Stomach (tissue), 9 donors: Measurements from ENCODE around the gene WWOX. TPM values are rescaled to one million over a fixed set of nuclear protein-coding genes. Genes with fewer than 3 reads are reported as not detected.

Experiments
- DNase-seq, 2 donors: peaks; one replicate each; pipeline versions ENCODE4 v3.0.0 to v3.0.0-alpha.2; 2013 to 2019
- H3K27ac ChIP-seq, 5 donors: fragments of 200-600 bp in 4 of 5; sonication (generic) in 4 of 5; one replicate each; pipeline ENCODE4 v1.5.1; 2013 to 2019; ENCODE audit warnings: mild to moderate bottlenecking in 1 of 5, moderate library complexity in 1 of 5
- H3K27me3 ChIP-seq, 3 donors: fragments of 200-600 bp; sonication (generic); one replicate each; pipeline ENCODE4 v1.5.1; 2017 to 2019; ENCODE audit warnings: mixed run types in 1 of 3
- H3K36me3 ChIP-seq, 4 donors: fragments of 200-600 bp; sonication (generic); 1 replicate in 3 of 4; 2 replicates in 1 of 4; pipeline ENCODE4 v1.5.1; 2016 to 2019
- H3K4me1 ChIP-seq, 4 donors: fragments of 200-600 bp; sonication (generic); one replicate each; pipeline ENCODE4 v1.5.1; 2016 to 2019
- H3K4me3 ChIP-seq, 4 donors: fragments of 200-600 bp; sonication (generic) in 3 of 4; one replicate each; pipeline ENCODE4 v1.5.1; 2016 to 2019; ENCODE audit warnings: mild to moderate bottlenecking in 1 of 4
- H3K9me3 ChIP-seq, 4 donors: fragments of 200-600 bp; sonication (generic); one replicate each; pipeline ENCODE4 v1.5.1; 2016 to 2019
- EP300 ChIP-seq: sonication (generic); formaldehyde crosslinking; IDR thresholded peaks from one replicate; pipeline ENCODE4 v1.6.1; 2017; ENCODE audit warnings: antibody characterized with exemption
- POLR2A ChIP-seq, 4 donors: fragments of 450-650 bp; IDR thresholded peaks; one replicate each; pipeline ENCODE4 v1.6.1; 2016; ENCODE audit warnings: antibody characterized with exemption in 4 of 4, control low read depth in 2 of 4, mild to moderate bottlenecking in 1 of 4, moderate library complexity in 1 of 4
- POLR2AphosphoS5 ChIP-seq, 3 donors: sonication (generic); formaldehyde crosslinking; IDR thresholded peaks; one replicate each; pipeline ENCODE4 v1.6.1; 2016; ENCODE audit warnings: antibody characterized with exemption in 3 of 3
- WGBS, 5 donors: extraction: QIAGEN DNeasy Blood & Tissue Kit in 3 of 5; methylation state at CpG; one replicate each; pipeline versions ENCODE4 v1.1.5 to v1.1.7; 2013 to 2018; 5-methylcytosine and 5-hydroxymethylcytosine counted together
- intact Hi-C: fragments of 100-400 bp; cut with DNase I; formaldehyde crosslinking; loops from one replicate; pipeline ENCODE4 v1.15.1; 2023; ENCODE audit warnings: low total_unique reads
- polyA plus RNA-seq, 3 donors: library from polyadenylated mRNA; stranded (reverse); fragments of 200-250 nt; gene quantifications; one replicate each; pipeline ENCODE4 v1.2.3, GENCODE V29; 2013
- total RNA-seq, 5 donors: library from RNA; depleted of rRNA; stranded (reverse); fragments of >200 nt; gene quantifications; one replicate each; pipeline versions ENCODE4 v1.1.0 to v1.2.3, GENCODE V29; 2014 to 2016
- TF ChIP-seq, protein P1 (sequence below), 7 experiments: fragments of 450-650 bp in 4 of 7; fragments of 200-600 bp in 3 of 7; sonication (generic) in 3 of 7; IDR thresholded peaks; one replicate each; pipeline ENCODE4 v1.5.1; 2016 to 2019; ENCODE audit warnings: antibody characterized with exemption in 7 of 7, control low read depth in 2 of 7, mild to moderate bottlenecking in 1 of 7
- donor health status: healthy with polysubstance abuse.
- donor health status: Bipolar disorder and iron deficiency.
- donor health status: healthy.

Gene WWOX
- total and polyA plus RNA-seq, 8 donors, result 7.7 to 129 (median 48.7) TPM

GRCh38 chr16:78290395-78290794 is 190.9 kb downstream of the WWOX start:
- WGBS, 5 donors, result 68 to 88% (median 79%) methylated on average over 6 of the region's 6 CpGs
- TF ChIP-seq, protein P1, sequence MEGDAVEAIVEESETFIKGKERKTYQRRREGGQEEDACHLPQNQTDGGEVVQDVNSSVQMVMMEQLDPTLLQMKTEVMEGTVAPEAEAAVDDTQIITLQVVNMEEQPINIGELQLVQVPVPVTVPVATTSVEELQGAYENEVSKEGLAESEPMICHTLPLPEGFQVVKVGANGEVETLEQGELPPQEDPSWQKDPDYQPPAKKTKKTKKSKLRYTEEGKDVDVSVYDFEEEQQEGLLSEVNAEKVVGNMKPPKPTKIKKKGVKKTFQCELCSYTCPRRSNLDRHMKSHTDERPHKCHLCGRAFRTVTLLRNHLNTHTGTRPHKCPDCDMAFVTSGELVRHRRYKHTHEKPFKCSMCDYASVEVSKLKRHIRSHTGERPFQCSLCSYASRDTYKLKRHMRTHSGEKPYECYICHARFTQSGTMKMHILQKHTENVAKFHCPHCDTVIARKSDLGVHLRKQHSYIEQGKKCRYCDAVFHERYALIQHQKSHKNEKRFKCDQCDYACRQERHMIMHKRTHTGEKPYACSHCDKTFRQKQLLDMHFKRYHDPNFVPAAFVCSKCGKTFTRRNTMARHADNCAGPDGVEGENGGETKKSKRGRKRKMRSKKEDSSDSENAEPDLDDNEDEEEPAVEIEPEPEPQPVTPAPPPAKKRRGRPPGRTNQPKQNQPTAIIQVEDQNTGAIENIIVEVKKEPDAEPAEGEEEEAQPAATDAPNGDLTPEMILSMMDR (IDR thresholded peaks at IDR 0.05), result no peak
- TF ChIP-seq POLR2AphosphoS5 (IDR thresholded peaks at IDR 0.05) (no peak), EP300 (no peak), POLR2A (IDR thresholded peaks at IDR 0.05) (no peak)
- H3K27ac ChIP-seq, result no peak overlapping the region
- H3K4me1 ChIP-seq, result peaks cover 4 to 12% (median 11%) of the 10 kb centered on the region in 4 donors
- no peak for DNase-seq
- no peaks in the 10 kb centered on the region for H3K27me3 ChIP-seq
- H3K9me3 ChIP-seq, result no peaks in the 10 kb centered on the region
- intact Hi-C loops, result no loop called here
- H3K36me3 ChIP-seq, result no peaks in the 10 kb centered on the region
- no peak overlapping the region for H3K4me3 ChIP-seq

- intact Hi-C loops, result no loop called here
- H3K27ac ChIP-seq, result no peak overlapping the region
- no peak overlapping the region for H3K4me3 ChIP-seq
- H3K9me3 ChIP-seq, result no peaks in the 10 kb centered on the region
- no peak for TF ChIP-seq POLR2AphosphoS5 (IDR thresholded peaks at IDR 0.05)
- TF ChIP-seq, protein P1 (IDR thresholded peaks at IDR 0.05), result no peak
- TF ChIP-seq EP300, result no peak
- TF ChIP-seq POLR2A (IDR thresholded peaks at IDR 0.05), result no peak
- no peaks in the 10 kb centered on the region for H3K36me3 ChIP-seq
- peaks cover 4 to 12% (median 11%) of the 10 kb centered on the region in 4 donors for H3K4me1 ChIP-seq
- H3K27me3 ChIP-seq, result no peaks in the 10 kb centered on the region
- DNase-seq, result no peak
- WGBS, 5 donors, result 71 to 82% (median 74%) methylated on average over 12 of the region's 12 CpGs
Measured at GRCh38 chr16:78290872-78291591, 191.6 kb downstream of the WWOX start.

GRCh38 chr16:78291604-78292003 is 192.2 kb downstream of the WWOX start:
- no peak overlapping the region for H3K4me3 ChIP-seq
- H3K27me3 ChIP-seq, result no peaks in the 10 kb centered on the region
- WGBS, 5 donors, result 51 to 63% (median 60%) methylated on average over 5 of the region's 5 CpGs
- H3K36me3 ChIP-seq, result no peaks in the 10 kb centered on the region
- TF ChIP-seq POLR2AphosphoS5 (IDR thresholded peaks at IDR 0.05) (no peak), EP300 (no peak), POLR2A (IDR thresholded peaks at IDR 0.05) (no peak)
- TF ChIP-seq, protein P1 (IDR thresholded peaks at IDR 0.05), result no peak
- H3K9me3 ChIP-seq, result no peaks in the 10 kb centered on the region
- DNase-seq, result peak in 1 of 2 donors; percentile 30
- intact Hi-C loops, result no loop called here
- peaks cover 4 to 12% (median 11%) of the 10 kb centered on the region in 4 donors for H3K4me1 ChIP-seq
- no peak overlapping the region for H3K27ac ChIP-seq

DNA sequence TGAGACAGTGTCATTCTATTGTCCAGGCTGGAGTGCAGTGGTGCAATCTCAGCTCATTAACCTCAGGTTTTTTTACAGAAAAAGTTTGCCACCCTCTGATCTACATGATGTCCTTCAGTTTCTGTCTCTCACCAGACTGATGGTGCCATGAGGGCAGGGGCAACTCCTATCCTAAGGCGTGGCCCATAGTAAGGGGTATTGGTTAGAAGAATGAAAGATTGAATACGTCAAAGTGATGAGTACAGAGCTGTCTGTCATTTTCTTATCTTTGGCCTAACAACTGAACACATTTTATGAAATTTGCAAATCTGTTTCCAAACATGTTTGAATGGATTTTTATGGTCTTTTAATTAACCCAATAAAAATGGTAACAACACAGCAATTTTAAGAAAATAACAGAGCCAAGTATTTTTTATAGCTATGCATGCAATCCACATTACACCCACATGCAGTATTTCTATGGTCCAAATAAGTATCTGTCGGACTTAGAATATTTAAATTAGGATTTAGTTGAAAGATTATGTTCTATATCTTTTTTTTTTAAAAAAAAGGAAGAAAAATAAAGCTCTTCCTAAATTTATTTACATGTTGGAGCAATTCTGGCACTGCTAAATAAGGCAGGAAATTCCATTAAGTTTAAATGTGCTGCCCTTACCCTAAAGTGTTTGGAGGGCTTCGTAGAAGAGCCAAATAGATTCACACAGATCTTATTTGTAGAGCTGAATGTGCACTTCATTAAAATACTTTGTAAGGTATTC is 192.8 kb downstream of the WWOX start:
- no peak overlapping the region for H3K4me3 ChIP-seq
- H3K4me1 ChIP-seq, result peaks cover 4 to 12% (median 11%) of the 10 kb centered on the region in 4 donors
- H3K9me3 ChIP-seq, result no peaks in the 10 kb centered on the region
- intact Hi-C loops, result no loop called here
- no peaks in the 10 kb centered on the region for H3K36me3 ChIP-seq
- WGBS, 5 donors, result 64 to 85% (median 74%) methylated on average over 4 of the region's 4 CpGs
- H3K27ac ChIP-seq, result no peak overlapping the region
- TF ChIP-seq EP300 (no peak), POLR2AphosphoS5 (IDR thresholded peaks at IDR 0.05) (no peak), POLR2A (IDR thresholded peaks at IDR 0.05) (no peak)
- TF ChIP-seq, protein P1 (IDR thresholded peaks at IDR 0.05), result no peak
- DNase-seq, result no peak
- H3K27me3 ChIP-seq, result no peaks in the 10 kb centered on the region
